Endodermal cell (in vitro differentiated cells): ENCODE measurements around the gene KCNK16. TPM values are rescaled to one million over a fixed set of nuclear protein-coding genes. Genes with fewer than 3 reads are reported as not detected.

Experiments used
- DNase-seq: peaks from one replicate; pipeline ENCODE4 v3.0.0-alpha.2; 2017
- H3K27ac ChIP-seq: 2 replicates; pipeline ENCODE4 v1.5.1; 2013; ENCODE audit warnings: mild to moderate bottlenecking, low read depth, low read length, moderate library complexity
- H3K27me3 ChIP-seq: 2 replicates; pipeline ENCODE4 v1.6.1; 2013; ENCODE audit warnings: mild to moderate bottlenecking, low read length, moderate library complexity; ENCODE audit not compliant: insufficient read depth, control insufficient read depth, poor library complexity, severe bottlenecking
- H3K36me3 ChIP-seq: 2 replicates; pipeline ENCODE4 v1.7.0; 2013; ENCODE audit warnings: mild to moderate bottlenecking, low read length, moderate library complexity; ENCODE audit not compliant: control insufficient read depth, insufficient read depth
- H3K4me1 ChIP-seq: one replicate; pipeline ENCODE4 v1.7.0; 2013; ENCODE audit warnings: low read length; ENCODE audit not compliant: control insufficient read depth, insufficient read depth
- H3K4me3 ChIP-seq: 2 replicates; pipeline ENCODE4 v1.5.1; 2013; ENCODE audit warnings: mild to moderate bottlenecking, low read length, moderate library complexity
- H3K9ac ChIP-seq: 2 replicates; pipeline ENCODE4 v1.6.1; 2013; ENCODE audit warnings: mild to moderate bottlenecking, low read length, moderate library complexity; ENCODE audit not compliant: poor library complexity, severe bottlenecking; ENCODE audit errors: extremely low read depth
- H3K9me3 ChIP-seq: 2 replicates; pipeline ENCODE4 v1.6.1; 2013; ENCODE audit warnings: mild to moderate bottlenecking, low read length, moderate library complexity; ENCODE audit not compliant: control insufficient read depth
- H3K27ac Mint-ChIP-seq: 2 replicates; pipeline ENCODE4 v1.8.0; 2020; ENCODE audit warnings: mixed read lengths
- H3K27me3 Mint-ChIP-seq: 2 replicates; pipeline ENCODE4 v1.8.0; 2021; ENCODE audit warnings: mild to moderate bottlenecking, mixed read lengths; ENCODE audit not compliant: insufficient read depth
- H3K36me3 Mint-ChIP-seq: 2 replicates; pipeline ENCODE4 v1.8.0; 2020; ENCODE audit warnings: low read depth, mixed read lengths
- H3K4me1 Mint-ChIP-seq: 2 replicates; pipeline ENCODE4 v1.8.0; 2020; ENCODE audit warnings: mixed read lengths
- H3K4me3 Mint-ChIP-seq: 2 replicates; pipeline ENCODE4 v1.8.0; 2020; ENCODE audit warnings: mild to moderate bottlenecking, moderate library complexity, mixed read lengths
- H3K9me3 Mint-ChIP-seq: 2 replicates; pipeline ENCODE4 v1.8.0; 2020; ENCODE audit warnings: mild to moderate bottlenecking, mixed read lengths
- CTCF ChIP-seq: fragments of 200-600 bp; sonication (generic); conservative IDR thresholded peaks from 2 replicates; pipeline ENCODE4 v1.5.0; 2021; ENCODE audit warnings: antibody characterized with exemption, mild to moderate bottlenecking
- WGBS, 2 experiments: methylation state at CpG; one replicate each; pipeline versions ENCODE4 v1.1.5 to v1.1.7; 2013; ENCODE audit warnings: missing lambda C conversion rate in 2 of 2, mixed read lengths in 1 of 2; ENCODE audit not compliant: insufficient coverage in 1 of 2, insufficient read length in 1 of 2; 5-methylcytosine and 5-hydroxymethylcytosine counted together
- long read RNA-seq, 4 experiments: library from polyadenylated mRNA in 2 of 4; library from RNA in 1 of 4; library from capped mRNA in 1 of 4; stranded (forward) in 3 of 4; unstranded in 1 of 4; transcript quantifications; one replicate each; pipeline ENCODE4 v2.0.0, GENCODE V29; 2020 to 2021; ENCODE audit warnings: inconsistent platforms in 1 of 4
- polyA plus RNA-seq, 2 experiments: library from polyadenylated mRNA; stranded (reverse); fragments of 50-300 nt; gene quantifications; one replicate each; pipeline ENCODE4 v1.2.3, GENCODE V29; 2013
- total RNA-seq, 2 donors: library from RNA; stranded (reverse); fragmentation: NEBNext Ultra II Directional in 1 of 2; extraction: Animal tissue kit (Norgen Biotek cat#: 25700) in 1 of 2; gene quantifications; 2 replicates in 1 of 2; 3 replicates in 1 of 2; pipeline ENCODE4 v1.2.1, GENCODE V29; 2021

Gene KCNK16
- not detected for total RNA-seq
- polyA plus RNA-seq (2013, experiment 1 of 2) = not detected
- polyA plus RNA-seq (2013, experiment 2 of 2) = not detected
- long read RNA-seq, experiment 1 = 0 reads
- long read RNA-seq, experiment 2 = 0 reads
- long read RNA-seq, experiment 3 = 0 reads
- long read RNA-seq, experiment 4 = 0 reads

- no peak within 1 kb of the TSS for H3K4me3 Mint-ChIP-seq
- Histone ChIP-seq H3K4me1 (no peaks in the 10 kb centered on the region), H3K36me3 (no peaks in the 10 kb centered on the region), H3K4me3 (no peak within 1 kb of the TSS), H3K27me3 (peaks cover 15% of the 10 kb centered on the region), H3K27ac (no peak within 1 kb of the TSS), H3K9ac (no peak within 1 kb of the TSS), H3K9me3 (no peaks in the 10 kb centered on the region)
- no peak for DNase-seq
- H3K27ac Mint-ChIP-seq = no peak within 1 kb of the TSS
- 86 to 95% methylated on average over 5 to 11 of the region's 11 CpGs for WGBS, 2 experiments
- H3K36me3 Mint-ChIP-seq = no peaks in the 10 kb centered on the region
- H3K9me3 Mint-ChIP-seq = no peaks in the 10 kb centered on the region
- no peaks in the 10 kb centered on the region for H3K4me1 Mint-ChIP-seq
- peaks cover 29% of the 10 kb centered on the region for H3K27me3 Mint-ChIP-seq
- no peak for TF ChIP-seq CTCF
These were observed at the start of gene KCNK16 for GRCh38 chr6:39322306-39322850. Gene KCNK16, minus strand, starts transcription at chr6:39322702. Its CDS starts 162 bp downstream, at chr6:39322540.

GRCh38 chr6:39370390-39370789, 47.9 kb upstream of the KCNK16 start:
- no peaks in the 10 kb centered on the region for H3K36me3 ChIP-seq
- Mint-ChIP-seq H3K27ac (no peak overlapping the region), H3K27me3 (peaks cover 4% of the 10 kb centered on the region), H3K36me3 (no peaks in the 10 kb centered on the region), H3K4me1 (no peaks in the 10 kb centered on the region), H3K9me3 (no peaks in the 10 kb centered on the region), H3K4me3 (no peak overlapping the region)
- H3K27me3 ChIP-seq = no peaks in the 10 kb centered on the region
- no peak overlapping the region for H3K4me3 ChIP-seq
- no peaks in the 10 kb centered on the region for H3K9me3 ChIP-seq
- no peak for DNase-seq
- no peak overlapping the region for H3K27ac ChIP-seq
- H3K9ac ChIP-seq = no peak overlapping the region
- 82% methylated on average over 3 of the region's 3 CpGs; no CpG with 5 or more reads in 1 of the 2 experiments for WGBS, 2 experiments
- no peak for TF ChIP-seq CTCF
- H3K4me1 ChIP-seq = no peaks in the 10 kb centered on the region

- peak; percentile 58 for TF ChIP-seq CTCF
- Mint-ChIP-seq H3K36me3 (no peaks in the 10 kb centered on the region), H3K4me3 (no peak overlapping the region), H3K4me1 (no peaks in the 10 kb centered on the region), H3K27me3 (peaks cover 4% of the 10 kb centered on the region), H3K27ac (no peak overlapping the region), H3K9me3 (no peaks in the 10 kb centered on the region)
- DNase-seq = no peak
- no peak overlapping the region for H3K9ac ChIP-seq
- H3K27ac ChIP-seq = no peak overlapping the region
- H3K9me3 ChIP-seq = no peaks in the 10 kb centered on the region
- H3K4me1 ChIP-seq = no peaks in the 10 kb centered on the region
- 89 to 91% methylated on average over 1 of the region's 1 CpG for WGBS, 2 experiments
- H3K4me3 ChIP-seq = no peak overlapping the region
- no peaks in the 10 kb centered on the region for H3K36me3 ChIP-seq
- H3K27me3 ChIP-seq = no peaks in the 10 kb centered on the region
These were observed 47.5 kb upstream of the KCNK16 start for GRCh38 chr6:39369987-39370386.
